ENCODE data around the gene NPR1. TPM values are rescaled to one million over a fixed set of nuclear protein-coding genes. Genes with fewer than 3 reads are reported as not detected.

NPR1 gene
- total and polyA plus RNA-seq, 2 of the 13 experiments (the other 11 are each of a cell fraction or from before 2014, with no cell fraction given), result not detected

- TF ChIP-seq ZNF691 (CRISPR knock-in tag; IDR thresholded peaks at IDR 0.05; ENCODE audit: borderline replicate concordance, low read depth), result no peak
- peak; percentile 100 for TF ChIP-seq HOXA3 (CRISPR knock-in tag; IDR thresholded peaks at IDR 0.05)
- TF ChIP-seq ZNF616 (CRISPR knock-in tag; IDR thresholded peaks at IDR 0.05; ENCODE audit: low read depth), result no peak
- TF ChIP-seq ZNF710 (CRISPR knock-in tag; IDR thresholded peaks at IDR 0.05; ENCODE audit: borderline replicate concordance), result no peak; the same call in 1 of the 2 replicates
- no peak for TF ChIP-seq TEF (CRISPR knock-in tag; IDR thresholded peaks at IDR 0.05)
- TF ChIP-seq SIN3A (IDR thresholded peaks at IDR 0.05; ENCODE audit: borderline replicate concordance, low read depth, low read length), result peak; percentile 51; the same call in 1 of the 2 replicates
- no peak for TF ChIP-seq ZNF10 (CRISPR knock-in tag; IDR thresholded peaks at IDR 0.05; ENCODE audit: borderline replicate concordance, low read depth)
- TF ChIP-seq ZSCAN9 (CRISPR knock-in tag; IDR thresholded peaks at IDR 0.05; ENCODE audit: borderline replicate concordance), result peak; percentile 81
- 0 out of 2 replicates have a peak, but pooled peaks have one; percentile 66 for TF ChIP-seq ZNF431 (CRISPR knock-in tag; IDR thresholded peaks at IDR 0.05; ENCODE audit: borderline replicate concordance, low read depth)
- TF ChIP-seq REST (IDR thresholded peaks at IDR 0.05; ENCODE audit: borderline replicate concordance in 1 of 2, low read depth in 1 of 2, low read length in 2 of 2), result peak in 1 of 2 experiments; percentile 12; a peak in 1 of 4 replicates
- peak; percentile 35; the same call in 1 of the 2 replicates for TF ChIP-seq ZNF839 (CRISPR knock-in tag; IDR thresholded peaks at IDR 0.05; ENCODE audit: borderline replicate concordance)
- no peak for TF ChIP-seq CSRNP2 (CRISPR knock-in tag; conservative IDR thresholded peaks at IDR 0.05; ENCODE audit: low read depth)
- TF ChIP-seq HES4 (CRISPR knock-in tag; IDR thresholded peaks at IDR 0.05; ENCODE audit: borderline replicate concordance), result peak; percentile 49; the same call in 1 of the 2 replicates
Measured at GRCh38 chr1:153633754-153634665, 44.5 kb upstream of the NPR1 start, which contains the start of gene CHTOP (continued).

Data from HepG2 (cell line).